IPS-15b (cell line): ENCODE results near the gene LRRC8E.

Experiments used
- H3K27me3 ChIP-seq: one replicate; pipeline ENCODE4 v1.6.1; 2013; ENCODE audit warnings: low read length; ENCODE audit not compliant: control insufficient read depth, insufficient read depth
- H3K36me3 ChIP-seq: one replicate; pipeline ENCODE4 v1.6.1; 2013; ENCODE audit warnings: low read length; ENCODE audit not compliant: control insufficient read depth, insufficient read depth
- H3K4me1 ChIP-seq: one replicate; pipeline ENCODE4 v1.6.1; 2013; ENCODE audit warnings: mild to moderate bottlenecking, low read length; ENCODE audit not compliant: control insufficient read depth, insufficient read depth
- H3K4me3 ChIP-seq: one replicate; pipeline ENCODE4 v1.5.1; 2013; ENCODE audit warnings: low read depth, low read length
- H3K9ac ChIP-seq: one replicate; pipeline ENCODE4 v1.6.1; 2013; ENCODE audit warnings: low read depth, mild to moderate bottlenecking, low read length
- H3K9me3 ChIP-seq: one replicate; pipeline ENCODE4 v1.6.1; 2013; ENCODE audit warnings: mild to moderate bottlenecking, low read length; ENCODE audit not compliant: control insufficient read depth, insufficient read depth

LRRC8E gene

GRCh38 chr19:7943444-7944176 is 55.3 kb downstream of the LRRC8E start, which contains the start of gene TIMM44:
Gene TIMM44 (minus strand): TSS chr19:7943666. CDS start chr19:7943651, 15 bp downstream.
- Histone ChIP-seq H3K4me1 (no peaks in the 10 kb centered on the region), H3K27me3 (no peaks in the 10 kb centered on the region), H3K36me3 (peaks cover 15% of the 10 kb centered on the region), H3K4me3 (peak within 1 kb of the TSS; percentile 87), H3K9ac (peak within 1 kb of the TSS; percentile 98), H3K9me3 (no peaks in the 10 kb centered on the region)

- H3K9ac ChIP-seq = peak overlapping the region; percentile 48
- H3K4me1 ChIP-seq = no peaks in the 10 kb centered on the region
- peak overlapping the region; percentile 87 for H3K4me3 ChIP-seq
- H3K9me3 ChIP-seq = no peaks in the 10 kb centered on the region
- H3K36me3 ChIP-seq = peaks cover 15% of the 10 kb centered on the region
- H3K27me3 ChIP-seq = no peaks in the 10 kb centered on the region
Measured at GRCh38 chr19:7944177-7944761, 56.0 kb downstream of the LRRC8E start.

- H3K4me1 ChIP-seq = peaks cover 2% of the 10 kb centered on the region
- no peak overlapping the region for H3K9ac ChIP-seq
- H3K36me3 ChIP-seq = no peaks in the 10 kb centered on the region
- no peaks in the 10 kb centered on the region for H3K27me3 ChIP-seq
- H3K9me3 ChIP-seq = no peaks in the 10 kb centered on the region
- H3K4me3 ChIP-seq = no peak overlapping the region
Measured at GRCh38 chr19:7947939-7948338, 59.6 kb downstream of the LRRC8E start.
